ENCODE results near the gene EDNRA.

The EDNRA gene

GRCh38 chr4:147582386-147583060, 101.6 kb downstream of the EDNRA start:
- H3K4me3 ChIP-seq (ENCODE audit: low read length) = no peak overlapping the region
- no peak for DNase-seq (ENCODE audit: low read depth)
- TF ChIP-seq CTCF (conservative IDR thresholded peaks at IDR 0.05; ENCODE audit: low read depth, low read length) = no peak

- DNase-seq (ENCODE audit: low read depth) = no peak
- no peak for TF ChIP-seq CTCF (conservative IDR thresholded peaks at IDR 0.05; ENCODE audit: low read depth, low read length)
- H3K4me3 ChIP-seq (ENCODE audit: low read length) = no peak overlapping the region
Observed at GRCh38 chr4:147583876-147584275, 103.0 kb downstream of the EDNRA start.

GRCh38 chr4:147586032-147586431, 105.1 kb downstream of the EDNRA start:
- no peak for TF ChIP-seq CTCF (conservative IDR thresholded peaks at IDR 0.05; ENCODE audit: low read depth, low read length)
- no peak overlapping the region for H3K4me3 ChIP-seq (ENCODE audit: low read length)
- no peak for DNase-seq (ENCODE audit: low read depth)

- TF ChIP-seq CTCF (conservative IDR thresholded peaks at IDR 0.05; ENCODE audit: low read depth, low read length) = no peak
- H3K4me3 ChIP-seq (ENCODE audit: low read length) = no peak overlapping the region
- DNase-seq (ENCODE audit: low read depth) = no peak
Observed at GRCh38 chr4:147586637-147587036, 105.7 kb downstream of the EDNRA start.

GRCh38 chr4:147587041-147587440, 106.1 kb downstream of the EDNRA start:
- no peak overlapping the region for H3K4me3 ChIP-seq (ENCODE audit: low read length)
- DNase-seq (ENCODE audit: low read depth) = no peak
- no peak for TF ChIP-seq CTCF (conservative IDR thresholded peaks at IDR 0.05; ENCODE audit: low read depth, low read length)

GRCh38 chr4:147589586-147589985, 108.7 kb downstream of the EDNRA start:
- DNase-seq (ENCODE audit: low read depth) = no peak
- H3K4me3 ChIP-seq (ENCODE audit: low read length) = no peak overlapping the region
- TF ChIP-seq CTCF (conservative IDR thresholded peaks at IDR 0.05; ENCODE audit: low read depth, low read length) = no peak

GRCh38 chr4:147590249-147590920, 109.5 kb downstream of the EDNRA start:
- peak; percentile 24 for DNase-seq (ENCODE audit: low read depth)
- TF ChIP-seq CTCF (conservative IDR thresholded peaks at IDR 0.05; ENCODE audit: low read depth, low read length) = peak; percentile 73
- H3K4me3 ChIP-seq (ENCODE audit: low read length) = no peak overlapping the region

Measured in retinal pigment epithelial cell (primary cell).